Stimulated activated CD4-positive, alpha-beta T cell treated with anti-CD3 and anti-CD28 coated beads, Interleukin-1b, Interleukin-23, amount 100 ng/mL, for 1 hour (primary cell): Measurements from ENCODE around the gene KIF11.

Experiments
- DNase-seq, 2 donors: peaks; one replicate each; pipeline ENCODE4 v3.0.0-alpha.2; 2020; ENCODE audit warnings: low read depth in 2 of 2

KIF11 gene

DNA sequence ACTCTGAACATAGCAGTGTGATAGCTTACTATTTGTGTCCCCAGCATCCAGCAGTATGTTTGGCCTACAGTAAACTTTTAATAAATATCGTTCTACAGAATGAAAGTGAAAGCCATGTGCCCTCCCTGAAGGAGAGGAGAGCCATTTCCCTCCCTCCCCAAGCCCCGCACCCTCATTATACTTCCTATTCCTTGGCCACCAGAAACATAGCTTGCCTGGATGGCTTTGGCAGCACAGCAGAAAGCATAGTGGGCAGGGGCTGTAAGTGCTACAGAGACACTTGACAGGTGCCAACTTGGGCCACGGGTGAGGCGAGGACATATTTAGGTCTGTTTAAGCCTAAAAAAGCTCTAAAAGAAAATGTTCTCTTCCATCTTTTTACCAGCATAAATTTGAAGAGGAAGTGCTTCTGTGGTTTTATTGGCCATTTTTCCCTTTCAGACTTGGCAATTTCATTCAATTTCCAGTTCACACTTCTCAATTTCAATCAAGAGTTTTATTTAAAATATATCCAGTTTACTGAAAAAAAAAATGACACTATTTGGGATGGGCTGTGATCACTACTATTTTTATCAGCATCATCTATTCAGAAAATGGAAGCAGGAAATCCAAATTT, 109.5 kb downstream of the KIF11 start:
- no peak for DNase-seq
